ENCODE data around the gene ENOX1. TPM values are rescaled to one million over a fixed set of nuclear protein-coding genes. Genes with fewer than 3 reads are reported as not detected.

Gene ENOX1
- total RNA-seq, 1 donor from 2014 or later: 2.5 TPM

- Mint-ChIP-seq H3K36me3 (ENCODE audit: insufficient read depth) (no peaks in the 10 kb centered on the region), H3K4me1 (ENCODE audit: low read depth) (peaks cover 26% of the 10 kb centered on the region), H3K9me3 (ENCODE audit: low read depth) (no peaks in the 10 kb centered on the region), H3K4me3 (ENCODE audit: low read depth) (no peak overlapping the region), H3K27ac (no peak overlapping the region), H3K27me3 (no peaks in the 10 kb centered on the region)
- TF ChIP-seq CTCF (IDR thresholded peaks at IDR 0.05; ENCODE audit: unreplicated experiment): no peak
- DNase-seq (ENCODE audit: low spot score, unreplicated experiment): no peak
These were observed 397.2 kb downstream of the ENOX1 start for GRCh38 chr13:43389573-43389972.

DNA sequence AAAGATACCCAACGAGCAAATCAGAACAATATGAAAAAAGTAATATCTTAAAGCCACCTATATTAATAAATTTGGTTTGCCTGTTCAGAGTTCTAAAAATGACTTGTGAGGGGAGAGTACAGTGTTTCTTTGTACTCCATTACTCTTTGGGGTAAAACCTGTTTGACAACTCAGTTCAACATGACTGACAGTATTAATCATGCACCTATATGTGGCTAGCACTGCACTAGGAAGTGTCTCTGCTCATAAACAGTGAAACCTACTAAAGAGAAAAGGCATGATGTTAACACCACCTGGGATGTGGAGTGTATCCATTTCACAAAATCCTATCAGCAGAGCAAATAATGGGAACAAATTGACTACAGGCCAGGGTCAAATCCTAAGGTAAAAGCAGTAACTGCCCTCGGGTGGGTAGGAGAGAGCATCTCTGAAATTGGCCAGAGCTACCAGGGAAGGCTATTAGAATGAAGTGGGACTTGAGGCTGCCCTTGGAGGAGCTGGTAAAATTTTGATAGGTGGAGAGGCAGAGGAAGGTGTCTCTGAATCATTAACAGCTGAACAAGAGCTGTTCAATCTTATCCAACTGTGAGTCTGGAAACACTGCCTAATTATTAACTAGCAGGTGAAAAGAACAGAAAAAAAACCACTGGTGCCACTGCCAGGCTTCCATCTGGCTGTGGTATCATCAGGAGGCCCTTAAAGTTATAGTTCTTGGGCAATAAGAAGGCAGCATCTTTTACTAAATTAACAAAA, 398.3 kb downstream of the ENOX1 start:
- peak overlapping the region; percentile 41 for H3K4me3 Mint-ChIP-seq (ENCODE audit: low read depth)
- peak overlapping the region; percentile 71 for H3K27ac Mint-ChIP-seq
- no peaks in the 10 kb centered on the region for H3K9me3 Mint-ChIP-seq (ENCODE audit: low read depth)
- TF ChIP-seq CTCF (IDR thresholded peaks at IDR 0.05; ENCODE audit: unreplicated experiment): no peak
- H3K27me3 Mint-ChIP-seq: no peaks in the 10 kb centered on the region
- no peak for DNase-seq (ENCODE audit: low spot score, unreplicated experiment)
- peaks cover 29% of the 10 kb centered on the region for H3K4me1 Mint-ChIP-seq (ENCODE audit: low read depth)
- H3K36me3 Mint-ChIP-seq (ENCODE audit: insufficient read depth): no peaks in the 10 kb centered on the region

DNA sequence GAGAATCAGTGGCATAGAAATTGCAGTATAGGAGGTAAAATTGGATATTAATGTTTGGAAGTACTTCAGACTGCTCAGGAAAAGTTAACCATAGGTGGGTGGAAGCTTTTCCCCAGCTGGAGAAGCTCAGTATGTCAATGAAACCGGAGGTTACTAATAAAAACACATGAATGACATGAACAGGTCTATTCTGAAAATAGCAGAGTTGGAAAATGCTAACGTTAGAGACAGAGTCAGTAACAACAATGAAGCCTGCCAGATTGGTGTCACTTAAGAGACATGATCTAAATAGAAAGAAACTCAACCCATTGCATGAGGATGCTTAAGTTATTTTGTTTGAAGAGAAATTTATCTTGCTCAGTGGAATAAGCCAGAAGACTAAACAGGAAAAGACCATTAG, 398.9 kb downstream of the ENOX1 start:
- Mint-ChIP-seq H3K9me3 (ENCODE audit: low read depth) (no peaks in the 10 kb centered on the region), H3K27me3 (no peaks in the 10 kb centered on the region), H3K4me3 (ENCODE audit: low read depth) (no peak overlapping the region), H3K4me1 (ENCODE audit: low read depth) (peaks cover 29% of the 10 kb centered on the region), H3K27ac (peak overlapping the region; percentile 71), H3K36me3 (ENCODE audit: insufficient read depth) (no peaks in the 10 kb centered on the region)
- DNase-seq (ENCODE audit: low spot score, unreplicated experiment): no peak
- no peak for TF ChIP-seq CTCF (IDR thresholded peaks at IDR 0.05; ENCODE audit: unreplicated experiment)

DNA sequence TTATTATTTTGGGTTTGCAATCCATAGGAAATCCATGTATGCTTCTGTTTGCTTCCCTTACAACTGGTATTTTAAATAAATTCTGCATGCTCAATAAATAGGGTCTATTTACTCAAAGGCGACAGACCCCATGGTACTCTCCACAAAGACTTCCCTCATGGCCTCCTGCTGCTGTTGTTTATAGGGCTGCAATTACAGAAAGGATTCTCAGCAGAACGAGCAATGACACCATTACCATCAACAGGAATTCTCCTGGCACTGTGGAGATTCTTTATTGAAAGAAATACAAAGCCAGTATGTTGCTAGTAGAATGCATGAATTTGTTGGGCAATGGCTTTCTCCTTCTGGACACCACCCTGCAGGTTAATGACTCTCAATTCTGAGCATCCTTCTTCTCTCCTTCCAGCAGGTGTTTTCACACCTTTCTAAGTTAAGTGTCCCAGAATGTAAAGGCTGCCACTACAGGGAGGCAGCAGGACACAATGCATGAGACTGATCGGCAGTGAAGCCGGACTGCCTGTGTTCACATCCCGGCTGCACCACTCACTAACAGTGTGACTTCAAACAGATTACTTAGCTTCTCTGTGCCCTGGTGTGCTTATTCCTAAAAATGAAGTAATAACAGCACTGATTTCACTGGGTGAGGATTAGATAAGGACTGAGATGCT, 403.1 kb downstream of the ENOX1 start:
- H3K36me3 Mint-ChIP-seq (ENCODE audit: insufficient read depth): peaks cover 4% of the 10 kb centered on the region
- H3K4me3 Mint-ChIP-seq (ENCODE audit: low read depth): no peak overlapping the region

DNA sequence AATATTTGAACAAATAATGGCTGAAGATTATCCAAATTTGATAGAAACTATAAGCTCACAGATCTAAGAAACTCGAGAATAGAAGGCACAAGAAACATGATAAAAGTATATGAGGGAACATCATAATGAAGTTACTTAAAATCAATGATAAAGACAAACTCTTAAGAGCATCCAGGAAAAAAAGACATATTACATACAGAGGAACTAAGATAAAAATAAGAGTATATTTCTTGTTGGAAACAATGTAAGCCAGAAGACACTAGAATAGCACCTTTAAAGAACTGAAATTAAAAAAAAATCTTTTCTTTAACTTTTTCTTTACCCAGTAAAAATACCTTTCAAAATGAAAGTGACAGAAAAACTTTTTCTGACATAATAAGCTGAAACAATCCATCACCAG, 407.0 kb downstream of the ENOX1 start:
- TF ChIP-seq CTCF (IDR thresholded peaks at IDR 0.05; ENCODE audit: unreplicated experiment): no peak
- H3K36me3 Mint-ChIP-seq (ENCODE audit: insufficient read depth): peaks cover 4% of the 10 kb centered on the region
- H3K27ac Mint-ChIP-seq: no peak overlapping the region
- peaks cover 34% of the 10 kb centered on the region for H3K4me1 Mint-ChIP-seq (ENCODE audit: low read depth)
- H3K9me3 Mint-ChIP-seq (ENCODE audit: low read depth): peaks cover 16% of the 10 kb centered on the region
- no peak for DNase-seq (ENCODE audit: low spot score, unreplicated experiment)
- H3K4me3 Mint-ChIP-seq (ENCODE audit: low read depth): no peak overlapping the region
- H3K27me3 Mint-ChIP-seq: no peaks in the 10 kb centered on the region

More for the DNA sequence above, 403.1 kb downstream of the ENOX1 start:
- H3K9me3 Mint-ChIP-seq (ENCODE audit: low read depth): peaks cover 11% of the 10 kb centered on the region
- H3K4me1 Mint-ChIP-seq (ENCODE audit: low read depth): peaks cover 31% of the 10 kb centered on the region
- no peak overlapping the region for H3K27ac Mint-ChIP-seq
- H3K27me3 Mint-ChIP-seq: no peaks in the 10 kb centered on the region
- no peak for TF ChIP-seq CTCF (IDR thresholded peaks at IDR 0.05; ENCODE audit: unreplicated experiment)
- DNase-seq (ENCODE audit: low spot score, unreplicated experiment): no peak
